ENCODE measurements around the gene IRF9.
"Not testable (repeated sequence)": the region's sequence is repeated elsewhere in the genome, so short reads cannot be mapped to it uniquely, and the experiment has no call there.

The IRF9 gene

GRCh38 chr14:24190416-24190815 lies 29.4 kb downstream of the IRF9 start:
- no peak for DNase-seq (ENCODE audit: low read depth in 2 of 3, low spot score in 1 of 3)

GRCh38 chr14:24192933-24193332 lies 31.9 kb downstream of the IRF9 start:
- DNase-seq (ENCODE audit: low read depth in 2 of 3, low spot score in 1 of 3), result no peak

GRCh38 chr14:24194186-24194872 lies 33.3 kb downstream of the IRF9 start:
- no peak for DNase-seq (ENCODE audit: low read depth in 2 of 3, low spot score in 1 of 3)

GRCh38 chr14:24194873-24195185 lies 33.8 kb downstream of the IRF9 start:
- DNase-seq (ENCODE audit: low read depth in 2 of 3, low spot score in 1 of 3), result no peak

GRCh38 chr14:24195186-24196070 lies 34.4 kb downstream of the IRF9 start, which contains the start of gene TM9SF1:
Gene TM9SF1, minus strand, starts transcription at chr14:24195441. Its CDS starts 422 bp downstream, at chr14:24195019.
- DNase-seq (ENCODE audit: low read depth in 2 of 3, low spot score in 1 of 3), result peak; percentile 72 to 82 (median 79)

- DNase-seq (ENCODE audit: low read depth in 2 of 3, low spot score in 1 of 3), result no peak
Measured at GRCh38 chr14:24196071-24197055, 35.3 kb downstream of the IRF9 start.

GRCh38 chr14:24197056-24197450 lies 36.0 kb downstream of the IRF9 start:
- DNase-seq (ENCODE audit: low read depth in 2 of 3, low spot score in 1 of 3), result no peak

- no peak for DNase-seq (ENCODE audit: low read depth in 2 of 3, low spot score in 1 of 3)
Measured at GRCh38 chr14:24198814-24199524, 37.9 kb downstream of the IRF9 start.

GRCh38 chr14:24202538-24202937 lies 41.5 kb downstream of the IRF9 start:
- DNase-seq (ENCODE audit: low read depth in 2 of 3, low spot score in 1 of 3), result not testable (repeated sequence)

GRCh38 chr14:24203249-24203886 lies 42.3 kb downstream of the IRF9 start:
- DNase-seq (ENCODE audit: low read depth in 2 of 3, low spot score in 1 of 3), result not testable (repeated sequence)

GRCh38 chr14:24204163-24205146 lies 43.4 kb downstream of the IRF9 start:
- no peak for DNase-seq (ENCODE audit: low read depth in 2 of 3, low spot score in 1 of 3)

GRCh38 chr14:24206260-24207103 lies 45.4 kb downstream of the IRF9 start:
- DNase-seq (ENCODE audit: low read depth in 2 of 3, low spot score in 1 of 3), result no peak

- DNase-seq (ENCODE audit: low read depth in 2 of 3, low spot score in 1 of 3), result no peak
Measured at GRCh38 chr14:24207104-24207551, 46.1 kb downstream of the IRF9 start.

- DNase-seq (ENCODE audit: low read depth in 2 of 3, low spot score in 1 of 3), result no peak
Measured at GRCh38 chr14:24207625-24208024, 46.6 kb downstream of the IRF9 start.

- DNase-seq (ENCODE audit: low read depth in 2 of 3, low spot score in 1 of 3), result no peak
Measured at GRCh38 chr14:24211311-24211710, 50.2 kb downstream of the IRF9 start.

GRCh38 chr14:24212924-24213865 lies 52.1 kb downstream of the IRF9 start, which contains the start of gene CHMP4A:
Gene CHMP4A, minus strand, starts transcription at chr14:24213488. Its CDS starts 49 bp downstream, at chr14:24213439.
- DNase-seq (ENCODE audit: low read depth in 2 of 3, low spot score in 1 of 3), result peak; percentile 94 to 97 (median 97)
